HUDEP-2 (cell line): Measurements from ENCODE around the gene PCDH9.

Experiments
- DNase-seq, 76 experiments: peaks; one replicate each; lab custom pipeline; 2025; ENCODE audit not compliant: unreplicated experiment in 76 of 76; lab: John Stamatoyannopoulos, UW

PCDH9 gene

DNA sequence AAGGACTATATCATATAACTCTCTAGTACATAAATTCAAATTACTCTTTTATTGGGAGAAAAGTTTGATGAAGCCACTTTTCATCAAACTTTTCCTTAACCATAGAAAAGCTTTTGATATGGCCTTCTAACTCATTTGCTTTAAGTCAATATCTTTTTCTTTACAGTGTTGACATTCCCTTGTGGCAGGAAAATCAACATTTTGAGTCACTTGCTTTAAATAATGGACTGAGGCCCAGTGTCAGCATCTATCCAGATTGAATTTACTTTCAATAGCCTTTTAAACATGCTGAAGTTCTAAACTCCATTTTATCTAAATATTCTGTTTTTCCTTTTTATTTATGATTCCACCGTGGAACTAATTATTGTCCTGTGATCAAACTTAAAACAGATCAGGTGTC, 62.7 kb downstream of the PCDH9 start:
- no peak for DNase-seq

DNA sequence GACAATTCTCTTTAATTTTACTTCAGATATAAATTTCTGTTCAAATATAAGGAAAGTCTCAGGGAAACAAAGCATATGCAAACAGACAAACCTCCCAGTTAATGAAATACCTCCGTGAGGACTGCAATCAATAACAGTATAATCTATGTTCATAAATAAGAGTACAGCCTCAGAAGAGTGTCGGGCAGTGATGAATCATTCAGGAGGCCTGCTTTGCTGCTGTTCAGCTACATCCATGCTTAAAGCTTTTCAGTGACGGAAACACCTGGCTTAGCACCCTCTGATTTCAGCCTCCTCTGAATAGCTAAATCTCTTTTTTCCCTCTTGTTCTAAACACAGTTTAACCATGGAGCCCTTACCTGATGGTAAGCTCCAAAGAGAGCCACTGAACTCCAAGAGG, 69.0 kb downstream of the PCDH9 start:
- DNase-seq: no peak

DNA sequence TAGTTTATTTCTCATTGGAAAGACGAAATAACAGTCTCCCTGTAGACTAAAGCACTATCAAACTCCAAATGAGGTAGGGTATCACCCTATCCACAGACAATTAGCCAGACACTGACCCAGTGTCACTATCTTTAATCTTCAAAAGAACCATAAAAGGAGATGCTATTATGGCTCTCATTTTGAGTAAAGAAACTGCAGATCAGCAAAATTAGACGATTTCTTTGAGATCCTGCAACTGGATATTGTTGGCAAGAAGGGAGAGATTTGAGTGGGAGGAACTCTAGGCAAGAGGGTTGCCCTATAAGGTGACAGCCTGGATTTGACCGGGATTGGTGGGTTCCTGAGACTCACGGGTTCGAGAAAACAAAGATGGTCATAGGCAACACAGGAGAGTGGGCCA, 71.2 kb downstream of the PCDH9 start:
- no peak for DNase-seq

DNA sequence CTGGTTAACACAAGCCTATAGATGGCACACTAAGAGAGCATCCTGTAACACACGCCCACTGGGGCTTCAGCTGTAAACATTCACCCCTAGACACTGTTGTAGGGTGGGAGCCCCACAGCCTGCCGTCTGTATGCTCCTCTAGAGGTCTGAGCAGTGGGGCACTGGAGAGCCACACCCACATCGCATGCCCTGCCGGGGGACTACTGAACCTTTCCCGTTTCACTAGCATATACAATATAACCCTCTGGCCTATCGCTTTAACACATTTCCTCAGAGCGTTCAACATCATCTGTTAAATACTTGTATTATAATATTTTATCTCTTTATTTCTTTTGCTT, 73.4 kb downstream of the PCDH9 start:
- DNase-seq: no peak

DNA sequence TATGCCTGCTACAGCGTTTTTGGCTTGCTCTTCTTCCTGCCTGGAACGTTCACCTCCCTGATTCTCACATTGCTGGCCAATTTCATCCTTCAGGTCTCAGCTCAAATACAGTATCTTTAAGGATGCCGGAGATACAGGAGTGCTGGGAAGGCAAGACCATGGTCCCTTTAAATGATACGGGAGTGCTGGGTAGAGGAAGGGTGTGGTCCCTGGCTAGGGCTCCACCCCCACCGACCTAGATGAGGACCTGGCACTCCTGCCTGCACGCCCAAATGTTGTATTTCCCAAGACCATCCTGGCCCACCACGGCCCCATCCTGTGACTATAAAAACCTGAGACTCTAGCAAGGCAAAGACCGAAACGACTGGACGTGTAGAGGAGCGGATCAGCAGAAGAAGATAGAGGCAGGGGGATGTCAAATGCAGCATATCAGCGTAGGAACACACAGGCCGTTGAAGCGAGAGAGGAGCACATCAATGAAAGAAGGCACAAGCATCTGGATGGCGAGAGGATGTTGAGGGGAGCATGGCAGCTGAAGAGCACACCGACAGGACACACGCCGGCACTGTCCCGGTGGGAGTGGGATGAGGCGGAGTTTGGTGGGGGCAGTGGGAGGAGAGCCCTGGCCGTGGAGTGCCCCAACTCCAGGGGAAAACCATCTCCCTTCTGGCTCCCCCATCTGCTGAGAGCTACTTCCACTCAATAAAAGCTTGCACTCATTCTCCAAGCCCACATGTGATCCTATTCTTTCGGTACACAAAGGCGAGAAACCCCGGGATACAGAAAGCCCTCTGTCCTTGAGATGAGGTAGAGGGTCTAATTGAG, 74.0 kb downstream of the PCDH9 start:
- no peak for DNase-seq

DNA sequence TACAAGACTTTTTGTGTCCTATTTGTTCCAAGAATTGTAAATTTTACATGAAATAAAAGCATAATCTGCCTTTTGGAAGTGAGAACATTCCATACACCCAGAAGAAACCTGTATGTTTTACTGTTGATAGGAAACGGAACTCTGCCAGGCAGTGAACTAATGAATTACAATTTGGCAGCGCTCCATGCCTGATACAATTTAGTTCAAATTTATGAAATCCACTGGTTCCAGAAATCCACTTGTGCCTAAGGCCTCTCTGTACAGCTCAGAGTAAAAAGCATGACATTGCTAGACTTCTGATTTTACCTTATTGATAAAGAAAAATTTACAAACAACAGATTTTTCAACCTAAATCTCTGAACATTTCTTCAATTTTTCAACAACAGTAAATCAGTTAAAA, 78.1 kb downstream of the PCDH9 start:
- no peak for DNase-seq

DNA sequence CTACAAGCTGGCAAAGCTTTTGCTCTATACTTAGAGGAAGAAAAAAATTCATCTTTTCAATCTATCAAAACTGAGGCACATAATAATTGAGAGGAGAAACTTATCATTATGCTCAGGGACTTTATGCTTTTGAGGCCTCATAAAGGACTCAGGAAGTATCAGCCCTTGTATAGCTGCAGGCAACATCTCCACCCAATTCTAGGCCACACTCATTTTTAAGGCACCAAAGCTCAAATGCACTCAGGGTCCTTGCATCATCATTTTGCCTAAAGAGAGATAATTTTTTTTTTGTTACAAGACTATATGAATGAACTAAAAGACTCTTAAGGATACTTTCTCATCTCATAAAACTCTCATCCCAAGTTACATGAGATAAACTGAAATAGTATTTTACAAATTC, 78.5 kb downstream of the PCDH9 start:
- DNase-seq: no peak

DNA sequence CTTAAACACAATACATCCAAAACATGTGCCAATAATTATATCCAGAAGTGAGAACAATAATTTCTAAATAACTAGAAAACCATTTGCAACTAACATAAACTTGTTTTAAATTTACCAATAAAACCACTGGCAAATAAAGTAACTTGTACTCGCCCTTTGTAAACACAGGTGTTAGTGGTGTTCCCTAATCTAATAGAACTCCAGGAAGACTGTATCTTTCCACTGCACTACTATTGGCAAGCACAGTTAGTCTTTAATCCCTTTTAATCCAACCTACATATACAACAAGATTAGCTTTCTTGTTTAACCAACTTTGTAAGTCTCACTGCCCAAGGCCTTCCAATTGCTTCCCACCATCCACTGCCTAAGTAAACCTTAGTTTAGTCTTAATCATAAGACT, 79.5 kb downstream of the PCDH9 start:
- no peak for DNase-seq

DNA sequence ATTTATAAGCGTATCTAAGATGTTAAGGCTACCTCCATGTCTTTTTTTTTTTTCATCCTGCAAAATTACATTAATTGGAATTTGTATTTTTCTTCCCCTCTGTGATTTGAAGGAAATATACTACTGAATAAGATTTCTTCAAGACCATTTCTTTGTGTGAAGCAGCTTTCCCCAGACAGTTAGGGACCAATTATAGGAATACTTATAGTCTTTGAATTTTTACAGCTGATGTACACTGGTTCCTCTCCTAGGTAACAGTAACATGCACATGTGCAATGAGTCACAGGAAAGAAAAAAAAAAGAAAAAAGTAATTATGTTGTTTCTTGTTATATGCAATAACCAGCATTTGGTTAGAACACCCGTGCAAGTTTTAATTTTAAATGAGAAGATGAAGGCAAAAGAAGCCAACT, 82.0 kb downstream of the PCDH9 start:
- DNase-seq: no peak

DNA sequence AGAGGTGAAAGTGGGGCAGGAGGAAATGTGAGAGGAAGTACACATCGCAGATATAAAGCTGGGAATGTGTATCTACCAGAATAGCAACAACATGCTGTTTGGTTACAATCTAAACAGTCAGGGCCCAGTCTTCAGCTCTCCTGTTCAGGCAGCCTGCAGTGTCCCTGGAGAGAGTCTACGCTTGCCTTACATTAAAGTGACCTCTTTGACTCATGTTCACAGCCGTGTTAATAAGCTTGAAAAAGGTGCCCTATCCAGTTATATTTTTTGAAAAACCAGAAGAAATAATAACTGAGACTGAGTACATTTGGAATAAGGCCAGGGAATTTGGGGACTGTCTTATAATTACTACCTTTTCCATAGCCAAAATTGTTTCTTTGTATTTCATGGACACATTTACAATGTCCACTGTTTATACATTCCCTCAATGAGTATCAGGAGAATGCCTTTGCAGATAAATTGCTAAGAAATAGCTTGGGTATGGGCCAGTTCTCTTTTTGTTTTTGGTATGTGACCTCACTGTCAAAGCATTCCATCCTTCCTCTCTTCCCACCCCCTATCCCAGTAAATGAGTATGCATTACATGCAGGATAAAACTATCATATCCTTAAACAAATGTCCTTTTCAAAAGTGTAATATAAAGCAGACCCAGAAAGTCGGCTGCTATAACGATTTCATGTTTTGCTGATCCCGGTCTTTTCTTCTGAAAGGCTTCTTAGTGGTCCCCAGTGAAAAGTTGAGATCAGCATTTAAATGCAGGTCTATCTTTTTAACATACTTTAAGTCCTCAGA, 82.6 kb downstream of the PCDH9 start:
- DNase-seq: no peak

DNA sequence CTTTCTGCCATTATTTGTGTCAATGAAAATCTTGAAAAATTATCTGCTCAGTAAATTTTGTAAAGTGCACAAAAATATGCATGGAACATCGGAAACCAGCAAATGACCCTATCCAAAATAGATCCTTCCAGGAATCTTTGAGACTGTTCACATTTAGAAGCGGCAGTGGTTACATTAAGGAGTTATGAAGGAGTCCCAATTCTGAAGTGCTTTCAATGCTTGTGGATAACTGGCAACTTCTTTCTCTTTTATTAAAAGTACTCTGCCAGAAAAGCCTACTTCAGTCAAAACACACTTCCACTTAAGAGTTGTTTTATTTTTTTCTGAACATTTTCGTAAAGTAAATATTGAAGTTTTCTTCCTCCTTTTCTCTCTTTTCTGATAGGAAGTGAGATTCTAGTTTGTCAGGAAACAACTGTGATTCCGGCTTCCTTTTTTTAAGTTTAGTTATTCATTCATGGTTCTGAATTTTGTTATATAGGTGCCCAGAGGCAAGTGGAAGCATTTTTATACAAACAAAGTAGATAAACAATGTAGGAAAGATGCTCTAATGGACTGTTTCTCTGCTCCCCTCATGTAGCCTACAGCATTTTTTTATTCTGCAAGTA, 83.5 kb downstream of the PCDH9 start:
- DNase-seq: no peak

DNA sequence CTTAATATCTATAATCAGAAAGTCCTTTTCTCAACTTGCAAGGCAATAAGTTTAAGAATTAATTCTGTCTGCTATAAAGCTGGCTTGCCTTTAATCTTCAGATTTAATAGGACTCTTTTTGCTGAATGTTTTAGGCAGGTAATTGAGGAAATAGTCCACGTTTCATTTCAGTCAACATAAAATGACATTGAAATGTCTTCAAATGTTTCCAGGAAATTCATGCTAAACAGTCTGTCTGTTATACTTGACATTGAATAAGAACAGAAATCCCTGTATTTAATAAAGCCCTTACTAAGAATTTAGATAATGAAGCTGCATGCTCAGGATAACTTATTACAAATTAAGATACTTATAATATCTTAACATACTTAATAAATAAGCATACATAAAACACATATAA, 84.2 kb downstream of the PCDH9 start:
- DNase-seq: no peak

DNA sequence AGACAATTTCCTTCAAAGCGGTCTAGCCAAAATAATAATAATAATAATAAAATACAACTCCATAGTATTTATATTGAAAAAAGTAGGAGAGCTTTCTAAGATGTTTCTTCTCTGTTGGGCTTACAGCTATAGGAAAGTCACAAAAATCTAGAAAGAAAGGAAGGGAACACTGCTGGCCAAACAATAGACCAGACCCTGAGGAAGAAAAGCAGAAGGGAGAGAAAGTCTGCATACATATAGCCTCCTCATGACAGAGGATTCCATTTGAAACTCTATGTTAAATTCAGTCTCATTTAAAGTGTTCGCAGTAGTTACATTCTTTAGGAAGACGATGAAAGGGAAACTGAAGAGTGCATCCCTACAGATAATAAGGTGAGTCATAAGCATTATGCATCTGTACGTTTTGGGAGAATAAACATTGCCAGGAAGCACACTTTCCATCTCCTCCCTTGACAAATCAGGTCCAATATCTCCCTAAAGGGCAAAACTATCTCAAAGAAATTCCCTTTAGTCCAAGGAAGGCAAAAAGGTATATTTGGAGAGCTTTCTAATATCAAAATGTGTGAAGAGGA, 86.5 kb downstream of the PCDH9 start:
- no peak for DNase-seq

DNA sequence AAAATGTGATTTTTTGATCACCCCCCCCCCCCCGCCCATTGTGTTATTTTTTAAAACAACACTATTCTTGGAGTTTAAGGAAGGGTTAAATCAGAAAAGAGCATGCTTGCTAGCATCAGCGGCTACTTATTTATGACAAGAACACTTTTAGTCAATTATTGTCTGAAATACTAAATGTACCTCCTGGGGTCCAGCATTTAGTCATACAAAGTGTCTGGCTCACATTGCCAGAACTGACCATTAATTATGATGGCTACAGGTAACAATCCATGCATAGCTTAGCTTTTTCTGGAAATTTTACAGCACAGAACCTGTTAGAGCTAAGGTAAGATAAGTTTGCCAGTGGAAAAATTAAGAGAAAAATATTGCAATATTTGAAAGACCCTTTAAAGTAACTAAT, 90.1 kb downstream of the PCDH9 start:
- no peak for DNase-seq

DNA sequence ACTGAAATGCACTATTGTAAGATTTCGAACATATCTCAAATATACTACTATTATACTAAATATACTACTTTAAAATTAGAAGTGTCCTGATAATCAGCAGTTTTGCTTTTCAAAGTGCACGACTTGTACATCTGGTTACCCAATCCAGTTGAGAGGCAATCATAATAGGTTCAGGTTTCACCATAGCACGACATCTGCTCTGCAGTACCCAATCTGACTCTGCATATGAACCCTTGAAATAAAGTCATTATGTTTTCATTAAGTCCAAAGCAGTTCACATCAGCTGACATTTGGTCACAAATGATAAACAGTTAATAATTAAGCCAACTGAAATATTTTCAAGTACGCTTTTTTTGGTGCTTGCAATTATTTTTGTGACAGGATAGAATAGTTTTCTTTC, 90.6 kb downstream of the PCDH9 start:
- DNase-seq: no peak

DNA sequence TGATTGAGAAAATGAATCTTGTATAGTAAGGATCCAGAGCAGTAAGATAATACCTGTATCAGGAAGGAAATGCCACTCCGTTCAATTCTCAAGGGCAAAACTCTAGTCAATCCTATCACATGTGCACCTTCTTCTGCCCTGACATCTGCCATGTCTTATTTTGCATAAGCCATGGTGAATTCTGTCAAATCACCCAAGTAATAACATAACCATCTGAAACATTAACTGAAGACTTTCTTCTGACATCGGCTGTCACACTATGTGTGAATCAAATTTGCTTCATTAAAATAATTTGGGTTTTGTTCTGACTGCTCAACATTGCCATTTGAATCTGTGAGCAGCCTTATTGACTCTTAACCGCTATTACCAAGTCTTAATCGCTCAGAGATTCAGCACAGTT, 91.2 kb downstream of the PCDH9 start:
- DNase-seq: no peak

DNA sequence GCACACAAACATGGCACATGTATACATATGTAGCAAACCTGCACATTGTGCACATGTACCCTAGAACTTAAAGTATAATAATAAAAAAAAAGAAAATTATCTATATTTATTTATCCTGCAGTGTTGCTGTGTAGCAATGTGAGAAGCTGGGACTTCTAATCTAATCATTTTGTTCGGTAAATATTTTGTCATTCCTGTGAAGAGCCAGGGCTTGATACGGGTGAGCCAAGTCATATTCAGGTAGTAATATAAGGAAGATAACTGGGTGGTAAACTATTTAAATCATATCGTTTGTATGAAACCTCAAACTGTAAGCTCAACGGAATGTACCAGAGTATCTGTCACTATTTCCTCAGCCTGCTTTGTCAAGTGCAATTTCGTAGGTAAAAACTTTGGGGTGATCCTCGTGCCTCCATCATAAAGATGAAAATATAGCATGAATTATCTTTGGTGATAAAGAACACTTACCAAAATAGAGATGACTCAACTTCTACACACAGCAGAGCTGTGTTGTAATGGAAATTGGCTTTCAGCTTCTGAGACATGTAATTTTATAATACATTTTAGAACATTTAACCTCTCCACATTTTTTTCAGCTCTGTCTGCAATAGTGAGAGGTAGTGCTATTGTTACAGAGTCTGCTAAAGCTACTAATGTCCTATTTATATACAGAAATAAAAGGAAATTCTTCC, 92.9 kb downstream of the PCDH9 start:
- DNase-seq: no peak

DNA sequence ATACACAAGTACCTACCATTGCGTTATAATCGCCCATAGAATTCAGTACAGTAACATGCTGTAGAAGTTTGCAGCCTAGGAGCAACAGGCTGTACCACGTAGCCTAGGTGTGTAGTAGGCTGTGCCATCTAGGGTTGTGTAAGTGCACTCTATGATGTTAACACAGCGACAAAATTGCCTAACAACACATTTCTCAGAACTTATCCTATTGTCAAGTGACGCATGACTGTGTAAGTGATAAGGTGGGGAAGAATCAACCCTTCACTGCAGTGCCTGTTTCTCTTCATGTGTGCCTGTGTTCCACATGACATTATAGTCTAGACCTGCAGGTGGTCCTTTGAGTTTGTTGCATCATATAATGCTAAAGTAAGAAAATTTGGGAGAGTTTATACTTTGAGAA, 94.0 kb downstream of the PCDH9 start:
- peak in 15 of 76 experiments; percentile 2 to 40 (median 12) for DNase-seq

DNA sequence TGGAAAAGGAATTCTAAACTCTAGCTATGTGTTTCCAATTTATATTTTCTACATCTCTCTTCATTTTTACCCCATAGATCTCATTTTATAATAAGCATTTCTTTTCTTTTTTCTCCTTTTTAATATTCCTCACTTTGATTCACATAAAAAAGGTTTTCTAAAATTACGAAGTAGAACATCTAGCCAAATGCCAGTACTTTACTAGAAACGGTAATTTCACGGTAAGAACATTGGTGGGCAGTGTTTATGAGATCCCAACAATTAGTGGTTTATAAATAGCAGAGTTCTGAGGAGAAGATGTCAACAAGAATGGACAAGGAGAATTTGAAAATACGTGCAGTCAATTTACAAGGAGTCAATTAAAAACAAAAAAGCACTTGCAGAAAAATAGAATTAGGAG, 94.8 kb downstream of the PCDH9 start:
- no peak for DNase-seq

DNA sequence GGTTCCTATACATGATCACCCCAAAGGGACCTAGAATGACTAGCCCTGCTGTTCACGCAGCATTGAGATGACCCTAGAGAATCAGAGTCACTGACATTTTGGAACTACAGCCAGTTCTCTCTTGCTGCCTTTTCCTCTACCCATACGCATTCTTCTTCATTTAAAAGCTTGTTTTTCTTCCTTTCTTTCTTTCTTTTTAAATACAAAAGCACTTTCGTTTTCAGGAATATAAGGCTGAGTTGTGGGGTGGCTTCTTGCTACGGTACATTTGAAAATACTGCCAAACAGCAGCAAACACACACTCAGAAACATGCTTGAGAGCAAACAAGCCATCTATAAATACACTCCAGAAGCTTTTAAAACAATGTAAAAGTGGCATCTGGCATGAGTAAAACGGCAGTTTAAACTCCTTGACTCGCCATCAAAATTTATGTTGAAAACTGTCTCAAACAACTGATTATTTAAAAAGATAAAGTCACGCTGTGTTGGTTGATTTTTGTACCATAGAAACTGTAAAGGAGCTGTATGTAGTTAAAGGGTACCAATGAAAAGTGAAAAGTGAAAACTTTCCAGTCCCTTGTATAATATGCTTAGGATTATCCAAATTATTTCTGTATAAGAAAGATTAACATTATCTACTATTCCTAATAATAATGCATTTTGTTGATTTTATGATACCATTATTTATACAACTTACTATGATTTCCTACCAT, 95.6 kb downstream of the PCDH9 start:
- DNase-seq: peak in 1 of 76 experiments; percentile 3
